Smooth muscle cell of the umbilical artery (primary cell): Measurements from ENCODE around the gene CLEC14A. TPM values are rescaled to one million over a fixed set of nuclear protein-coding genes. Genes with fewer than 3 reads are reported as not detected.

ENCODE experiments used
- total RNA-seq: library from RNA; depleted of rRNA; stranded (reverse); fragments of >200 nt; gene quantifications from 2 replicates; pipeline ENCODE4 v1.2.3, GENCODE V29; 2014

Gene CLEC14A
- 0.74 and 1.2 TPM in 2 replicates for total RNA-seq

GRCh38 chr14:38255673-38256532 lies at the start of gene CLEC14A:
TSS of gene CLEC14A (minus strand) at chr14:38256093. CDS start at chr14:38256022, 71 bp downstream.

GRCh38 chr14:38207736-38208617 lies 47.9 kb downstream of the CLEC14A start, which contains the start of gene SSTR1:
TSS of gene SSTR1 (plus strand) at chr14:38207904. CDS start at chr14:38209390, 1,486 bp downstream.

Other genes with a start within 250 kb of the CLEC14A start
- 7.7 and 21.8 TPM in 2 replicates for gene SSTR1, start 48.2 kb downstream of the CLEC14A start, total RNA-seq